Stimulated activated CD4-positive, alpha-beta T cell treated with anti-CD3 and anti-CD28 coated beads, TNF-alpha, amount 100 ng/mL, for 1 hour (primary cell): ENCODE measurements around the gene IFT88.

ENCODE experiments used
- DNase-seq, 3 donors: peaks; one replicate each; pipeline ENCODE4 v3.0.0-alpha.2; 2020; ENCODE audit warnings: low read depth in 3 of 3, low spot score in 1 of 3

The IFT88 gene

GRCh38 chr13:20566898-20567874 is at the start of gene IFT88:
IFT88 (plus strand) TSS chr13:20567157; CDS start chr13:20574386, 7,229 bp downstream.
- DNase-seq: peak; percentile 39 to 68 (median 59)

GRCh38 chr13:20518660-20519100 is 48.3 kb upstream of the IFT88 start:
- no peak for DNase-seq

GRCh38 chr13:20519875-20520274 is 47.1 kb upstream of the IFT88 start:
- DNase-seq: no peak

GRCh38 chr13:20521364-20522115 is 45.4 kb upstream of the IFT88 start:
- no peak for DNase-seq

- peak in 1 of 3 donors; percentile 10 for DNase-seq
Observed at GRCh38 chr13:20525144-20525600, 41.8 kb upstream of the IFT88 start.

GRCh38 chr13:20525601-20526544 is 41.1 kb upstream of the IFT88 start, which contains the start of gene CRYL1:
CRYL1 (minus strand) TSS chr13:20525857; CDS start chr13:20525794, 63 bp downstream.
- peak; percentile 22 to 60 (median 46) for DNase-seq

GRCh38 chr13:20526664-20527063 is 40.3 kb upstream of the IFT88 start:
- DNase-seq: no peak

GRCh38 chr13:20528452-20528851 is 38.5 kb upstream of the IFT88 start:
- DNase-seq: no peak

GRCh38 chr13:20534038-20534608 is 32.8 kb upstream of the IFT88 start:
- DNase-seq: no peak

GRCh38 chr13:20536992-20537391 is 30.0 kb upstream of the IFT88 start:
- no peak for DNase-seq

- DNase-seq: no peak
Observed at GRCh38 chr13:20544201-20544923, 22.6 kb upstream of the IFT88 start.

GRCh38 chr13:20546556-20546955 is 20.4 kb upstream of the IFT88 start:
- DNase-seq: no peak

- DNase-seq: no peak
Observed at GRCh38 chr13:20547479-20547908, 19.5 kb upstream of the IFT88 start.

GRCh38 chr13:20550799-20551198 is 16.2 kb upstream of the IFT88 start:
- DNase-seq: no peak

GRCh38 chr13:20553311-20553710 is 13.6 kb upstream of the IFT88 start:
- no peak for DNase-seq

- no peak for DNase-seq
Observed at GRCh38 chr13:20558982-20559381, 8.0 kb upstream of the IFT88 start.

GRCh38 chr13:20559659-20560356 is 7.1 kb upstream of the IFT88 start:
- no peak for DNase-seq

- DNase-seq: no peak
Observed at GRCh38 chr13:20561741-20562140, 5.2 kb upstream of the IFT88 start.
